Activated CD8-positive, alpha-beta T cell treated with anti-CD3 and anti-CD28 coated beads, Interleukin-2, amount 10 ng/mL, durations not matched to agents 7 days and 5 days (primary cell): ENCODE results near the gene ANKIB1. TPM values are rescaled to one million over a fixed set of nuclear protein-coding genes. Genes with fewer than 3 reads are reported as not detected.
"Not testable (repeated sequence)": the region's sequence is repeated elsewhere in the genome, so short reads cannot be mapped to it uniquely, and the experiment has no call there.

Source experiments
- ATAC-seq: fragments of 150-1000 bp; cut with Tn5 transposase; one replicate; pipeline ENCODE4 v1.10.0; 2021; ENCODE audit warnings: moderate library complexity
- CTCF ChIA-PET: fragments of 350-600 bp; sonication (Branson Sonifier 250); formaldehyde crosslinking; loops from one replicate; lab custom pipeline; 2021; ENCODE audit warnings: antibody characterized with exemption; lab: Charles Lee
- POLR2A ChIA-PET: fragments of 350-600 bp; sonication (Branson Sonifier 250); formaldehyde crosslinking; loops from one replicate; lab custom pipeline; 2021; ENCODE audit warnings: antibody characterized with exemption; lab: Charles Lee
- DNase-seq: peaks from one replicate; pipeline ENCODE4 v3.0.0-alpha.2; 2020
- H3K27ac Mint-ChIP-seq: one replicate; pipeline ENCODE4 v1.8.0; 2021; ENCODE audit warnings: mild to moderate bottlenecking, mixed read lengths
- H3K27me3 Mint-ChIP-seq: one replicate; pipeline ENCODE4 v1.8.0; 2021; ENCODE audit warnings: low read depth, mixed read lengths
- H3K36me3 Mint-ChIP-seq: one replicate; pipeline ENCODE4 v1.8.0; 2021; ENCODE audit warnings: low read depth, mixed read lengths
- H3K4me1 Mint-ChIP-seq: one replicate; pipeline ENCODE4 v1.8.0; 2021; ENCODE audit warnings: low read depth, mixed read lengths
- H3K4me3 Mint-ChIP-seq: one replicate; pipeline ENCODE4 v1.8.0; 2021; ENCODE audit warnings: mild to moderate bottlenecking, mixed read lengths
- H3K9me3 Mint-ChIP-seq: one replicate; pipeline ENCODE4 v1.8.0; 2022; ENCODE audit warnings: mixed read lengths; ENCODE audit not compliant: insufficient read depth
- total RNA-seq, 2 experiments: library from RNA; stranded (reverse); gene quantifications; one replicate each; pipeline ENCODE4 v1.2.3, GENCODE V29; 2021

Gene ANKIB1
- total RNA-seq, 2 experiments from 2014 or later, result 55.7 to 57.1 TPM

- CTCF ChIA-PET, result interaction anchor here (0.6 to 3.0 kb wide), 2 partner anchors 14 to 172 kb away, joined by 3 to 9 read pairs; no protein-coding TSS in a partner anchor
- H3K4me1 Mint-ChIP-seq, ATAC-seq, H3K27ac Mint-ChIP-seq, DNase-seq, POLR2A ChIA-PET, H3K36me3 Mint-ChIP-seq, H3K9me3 Mint-ChIP-seq, H3K4me3 Mint-ChIP-seq: not testable (repeated sequence)
- H3K27me3 Mint-ChIP-seq, result peaks cover 17% of the 10 kb centered on the region
Measured at GRCh38 chr7:92410162-92410561, 164.4 kb downstream of the ANKIB1 start.

GRCh38 chr7:92412745-92413144, 167.0 kb downstream of the ANKIB1 start:
- Mint-ChIP-seq H3K4me1 (no peaks in the 10 kb centered on the region), H3K9me3 (no peaks in the 10 kb centered on the region), H3K36me3 (no peaks in the 10 kb centered on the region), H3K4me3 (no peak overlapping the region), H3K27me3 (peaks cover 20% of the 10 kb centered on the region), H3K27ac (no peak overlapping the region)
- CTCF ChIA-PET, result interaction anchor here (1.0 to 1.9 kb wide), 3 partner anchors 11 to 35 kb away, joined by 4 to 16 read pairs (median 8); partner anchors contain the start of gene GATAD1
- POLR2A ChIA-PET, result no interaction called here
- DNase-seq, result no peak
- no peak for ATAC-seq

- no peak for ATAC-seq
Measured at GRCh38 chr7:92413550-92413949, 167.8 kb downstream of the ANKIB1 start.

GRCh38 chr7:92415225-92415624, 169.5 kb downstream of the ANKIB1 start:
- no peak for DNase-seq
- peaks cover 15% of the 10 kb centered on the region for H3K27me3 Mint-ChIP-seq
- no peaks in the 10 kb centered on the region for H3K36me3 Mint-ChIP-seq
- ATAC-seq, result no peak
- H3K4me3 Mint-ChIP-seq, result no peak overlapping the region
- no peaks in the 10 kb centered on the region for H3K4me1 Mint-ChIP-seq
- CTCF ChIA-PET, result interaction anchor here (1.0 to 1.9 kb wide), 2 partner anchors 9 to 32 kb away, joined by 4 to 12 read pairs; partner anchors contain the start of gene GATAD1
- H3K9me3 Mint-ChIP-seq, result no peaks in the 10 kb centered on the region
- POLR2A ChIA-PET, result no interaction called here
- H3K27ac Mint-ChIP-seq, result no peak overlapping the region

More at GRCh38 chr7:92413550-92413949, 167.8 kb downstream of the ANKIB1 start:
- Mint-ChIP-seq H3K27me3 (peaks cover 20% of the 10 kb centered on the region), H3K4me3 (no peak overlapping the region), H3K4me1 (no peaks in the 10 kb centered on the region), H3K27ac (no peak overlapping the region), H3K36me3 (no peaks in the 10 kb centered on the region), H3K9me3 (no peaks in the 10 kb centered on the region)
- CTCF ChIA-PET, result interaction anchor here (1.0 to 1.9 kb wide), 4 partner anchors 9 to 34 kb away, joined by 4 to 16 read pairs (median 6); partner anchors contain the start of gene GATAD1
- POLR2A ChIA-PET, result no interaction called here
- no peak for DNase-seq

GRCh38 chr7:92417913-92418312, 172.1 kb downstream of the ANKIB1 start:
- Mint-ChIP-seq H3K27me3 (peaks cover 14% of the 10 kb centered on the region), H3K9me3 (no peaks in the 10 kb centered on the region), H3K27ac (no peak overlapping the region), H3K36me3 (no peaks in the 10 kb centered on the region), H3K4me1 (no peaks in the 10 kb centered on the region), H3K4me3 (no peak overlapping the region)
- DNase-seq (no peak), ATAC-seq (no peak)
- ChIA-PET CTCF (interaction anchor here (1.4 kb wide), 1 partner anchor 30 kb away, joined by 3 read pairs; no protein-coding TSS in a partner anchor), POLR2A (no interaction called here)

GRCh38 chr7:92421676-92422435, 176.1 kb downstream of the ANKIB1 start:
- POLR2A ChIA-PET, result interaction anchor here (3.5 kb wide), 1 partner anchor 26 kb away, joined by 23 read pairs; the partner anchor contains the start of gene GATAD1
- H3K27me3 Mint-ChIP-seq, result peaks cover 15% of the 10 kb centered on the region
- no peak overlapping the region for H3K27ac Mint-ChIP-seq
- H3K9me3 Mint-ChIP-seq, result no peaks in the 10 kb centered on the region
- H3K36me3 Mint-ChIP-seq, result no peaks in the 10 kb centered on the region
- ATAC-seq, result no peak
- DNase-seq, result no peak
- H3K4me1 Mint-ChIP-seq, result peaks cover 17% of the 10 kb centered on the region
- CTCF ChIA-PET, result interaction anchor here (0.6 to 6.9 kb wide), 3 partner anchors 8 to 325 kb away, joined by 3 to 84 read pairs (median 4); partner anchors contain the start of gene GATAD1
- no peak overlapping the region for H3K4me3 Mint-ChIP-seq

GRCh38 chr7:92422926-92423325, 177.2 kb downstream of the ANKIB1 start:
- DNase-seq, result no peak
- Mint-ChIP-seq H3K4me3 (no peak overlapping the region), H3K36me3 (no peaks in the 10 kb centered on the region), H3K4me1 (peaks cover 17% of the 10 kb centered on the region), H3K27me3 (peaks cover 23% of the 10 kb centered on the region), H3K27ac (no peak overlapping the region), H3K9me3 (no peaks in the 10 kb centered on the region)
- POLR2A ChIA-PET, result interaction anchor here (3.5 kb wide), 1 partner anchor 25 kb away, joined by 23 read pairs; the partner anchor contains the start of gene GATAD1
- ATAC-seq, result no peak
- CTCF ChIA-PET, result interaction anchor here (6.9 kb wide), 1 partner anchor 23 kb away, joined by 84 read pairs; the partner anchor contains the start of gene GATAD1

- CTCF ChIA-PET, result interaction anchor here (0.7 to 6.9 kb wide), 29 partner anchors 8 to 724 kb away, joined by 3 to 84 read pairs (median 4); partner anchors contain the start of genes GATAD1 and MTERF1
- no peaks in the 10 kb centered on the region for H3K36me3 Mint-ChIP-seq
- H3K4me1 Mint-ChIP-seq, result peaks cover 17% of the 10 kb centered on the region
- peak overlapping the region; percentile 4 for H3K4me3 Mint-ChIP-seq
- no peak for DNase-seq
- POLR2A ChIA-PET, result interaction anchor here (1.0 to 3.5 kb wide), 2 partner anchors 24 to 178 kb away, joined by 3 to 23 read pairs; partner anchors contain the start of genes ANKIB1, GATAD1 and KRIT1
- H3K27me3 Mint-ChIP-seq, result peaks cover 23% of the 10 kb centered on the region
- H3K27ac Mint-ChIP-seq, result peak overlapping the region; percentile 21
- no peaks in the 10 kb centered on the region for H3K9me3 Mint-ChIP-seq
- no peak for ATAC-seq
Measured at GRCh38 chr7:92423710-92424131, 177.9 kb downstream of the ANKIB1 start.

- ChIA-PET POLR2A (interaction anchor here (0.9 kb wide), 1 partner anchor 23 kb away, joined by 3 read pairs; no protein-coding TSS in a partner anchor), CTCF (interaction anchor here (0.7 to 6.9 kb wide), 6 partner anchors 9 to 35 kb away, joined by 3 to 84 read pairs (median 3); partner anchors contain the start of gene GATAD1)
- Mint-ChIP-seq H3K4me1 (peaks cover 22% of the 10 kb centered on the region), H3K27me3 (peaks cover 22% of the 10 kb centered on the region), H3K9me3 (no peaks in the 10 kb centered on the region), H3K27ac (no peak overlapping the region), H3K4me3 (no peak overlapping the region), H3K36me3 (no peaks in the 10 kb centered on the region)
- ATAC-seq (no peak), DNase-seq (no peak)
Measured at GRCh38 chr7:92425311-92425947, 179.7 kb downstream of the ANKIB1 start.

- Mint-ChIP-seq H3K9me3 (no peaks in the 10 kb centered on the region), H3K36me3 (no peaks in the 10 kb centered on the region), H3K27me3 (peaks cover 15% of the 10 kb centered on the region), H3K4me1 (peaks cover 22% of the 10 kb centered on the region), H3K4me3 (no peak overlapping the region), H3K27ac (no peak overlapping the region)
- POLR2A ChIA-PET, result no interaction called here
- ATAC-seq (no peak), DNase-seq (no peak)
- CTCF ChIA-PET, result interaction anchor here (6.9 kb wide), 1 partner anchor 19 kb away, joined by 84 read pairs; the partner anchor contains the start of gene GATAD1
Measured at GRCh38 chr7:92427193-92427592, 181.4 kb downstream of the ANKIB1 start.

- no peak for DNase-seq
- POLR2A ChIA-PET, result no interaction called here
- Mint-ChIP-seq H3K27me3 (peaks cover 4% of the 10 kb centered on the region), H3K27ac (no peak overlapping the region), H3K36me3 (no peaks in the 10 kb centered on the region), H3K4me1 (peaks cover 5% of the 10 kb centered on the region), H3K4me3 (no peak overlapping the region), H3K9me3 (no peaks in the 10 kb centered on the region)
- CTCF ChIA-PET, result interaction anchor here (2.4 kb wide), 1 partner anchor 8 kb away, joined by 9 read pairs; no protein-coding TSS in a partner anchor
- ATAC-seq, result no peak
Measured at GRCh38 chr7:92432299-92432946, 186.6 kb downstream of the ANKIB1 start.
